ENCODE measurements around the gene KITLG.
"Not testable (repeated sequence)": the region's sequence is repeated elsewhere in the genome, so short reads cannot be mapped to it uniquely, and the experiment has no call there.

The KITLG gene

GRCh38 chr12:88538697-88539096 lies 41.6 kb downstream of the KITLG start:
- no peak for DNase-seq

- DNase-seq, result no peak
These were observed 42.0 kb downstream of the KITLG start for GRCh38 chr12:88538250-88538649.

- DNase-seq, result no peak
These were observed 49.4 kb downstream of the KITLG start for GRCh38 chr12:88530868-88531267.

- DNase-seq, result no peak
These were observed 50.5 kb downstream of the KITLG start for GRCh38 chr12:88529531-88530488.

GRCh38 chr12:88522961-88523360 lies 57.3 kb downstream of the KITLG start:
- no peak for DNase-seq

GRCh38 chr12:88520436-88520820 lies 59.8 kb downstream of the KITLG start:
- no peak for DNase-seq

GRCh38 chr12:88519802-88520435 lies 60.4 kb downstream of the KITLG start:
- no peak for DNase-seq

- peak; percentile 3 to 30 for DNase-seq
These were observed 61.3 kb downstream of the KITLG start for GRCh38 chr12:88518863-88519403.

GRCh38 chr12:88516811-88517210 lies 63.5 kb downstream of the KITLG start:
- no peak for DNase-seq

- no peak for DNase-seq
These were observed 69.4 kb downstream of the KITLG start for GRCh38 chr12:88510843-88511242.

- DNase-seq, result no peak
These were observed 70.4 kb downstream of the KITLG start for GRCh38 chr12:88509851-88510250.

- no peak for DNase-seq
These were observed 70.9 kb downstream of the KITLG start for GRCh38 chr12:88509347-88509746.

GRCh38 chr12:88507851-88508250 lies 72.4 kb downstream of the KITLG start:
- not testable (repeated sequence) for DNase-seq

GRCh38 chr12:88507270-88507669 lies 73.0 kb downstream of the KITLG start:
- no peak for DNase-seq

GRCh38 chr12:88505696-88506095 lies 74.6 kb downstream of the KITLG start:
- DNase-seq, result no peak

- DNase-seq, result no peak
These were observed 77.0 kb downstream of the KITLG start for GRCh38 chr12:88503281-88503703.

- no peak for DNase-seq
These were observed 78.0 kb downstream of the KITLG start for GRCh38 chr12:88501972-88502938.

- DNase-seq, result no peak
These were observed 83.3 kb downstream of the KITLG start for GRCh38 chr12:88496891-88497371.

- no peak for DNase-seq
These were observed 83.8 kb downstream of the KITLG start for GRCh38 chr12:88496429-88496828.

GRCh38 chr12:88495031-88495430 lies 85.2 kb downstream of the KITLG start:
- DNase-seq, result no peak

- DNase-seq, result no peak
These were observed 85.8 kb downstream of the KITLG start for GRCh38 chr12:88494520-88494919.

- DNase-seq, result no peak
These were observed 86.6 kb downstream of the KITLG start for GRCh38 chr12:88493636-88494035.

Data from inflammatory macrophage (primary cell).